Osteoblast (primary cell): Measurements from ENCODE around the gene GPR17. TPM values are rescaled to one million over a fixed set of nuclear protein-coding genes. Genes with fewer than 3 reads are reported as not detected.
A peak's percentile ranks its signal among the peaks of the same experiment; 100 is the strongest.

Experiments used
- DNase-seq: peaks from one replicate; pipeline ENCODE4 v3.0.0; 2011; ENCODE audit warnings: low spot score, mixed read lengths; ENCODE audit not compliant: insufficient read length; ENCODE audit errors: missing footprints
- H2AFZ ChIP-seq: 2 replicates; pipeline ENCODE4 v1.6.0; 2011; ENCODE audit warnings: mild to moderate bottlenecking, low read length
- H3K27ac ChIP-seq: 2 replicates; pipeline ENCODE4 v1.5.1; 2011; ENCODE audit warnings: mild to moderate bottlenecking, low read depth, low read length, moderate library complexity
- H3K27me3 ChIP-seq: 2 replicates; pipeline ENCODE4 v1.6.0; 2012; ENCODE audit warnings: mild to moderate bottlenecking, control low read depth, inconsistent platforms, low read length, moderate library complexity; ENCODE audit not compliant: insufficient read depth
- H3K36me3 ChIP-seq: 2 replicates; pipeline ENCODE4 v1.5.1; 2011; ENCODE audit warnings: mild to moderate bottlenecking, low read length, control low read depth, moderate library complexity; ENCODE audit not compliant: insufficient read depth
- H3K4me1 ChIP-seq: 2 replicates; pipeline ENCODE4 v1.5.1; 2011; ENCODE audit warnings: mild to moderate bottlenecking, low read length, control low read depth, moderate library complexity; ENCODE audit not compliant: insufficient read depth
- H3K4me2 ChIP-seq: 2 replicates; pipeline ENCODE4 v1.6.0; 2011; ENCODE audit warnings: mild to moderate bottlenecking, low read length; ENCODE audit not compliant: insufficient read depth
- H3K4me3 ChIP-seq: fragments of 200-600 bp; sonication (generic); 3 replicates; pipeline ENCODE4 v1.5.1; 2012; ENCODE audit warnings: mild to moderate bottlenecking, low read length, inconsistent platforms; ENCODE audit not compliant: insufficient read depth
- H3K79me2 ChIP-seq: 2 replicates; pipeline ENCODE4 v1.6.0; 2012; ENCODE audit warnings: mild to moderate bottlenecking, low read length, control low read depth, inconsistent platforms; ENCODE audit not compliant: insufficient read depth
- H3K9me3 ChIP-seq: 2 replicates; pipeline ENCODE4 v1.5.1; 2011; ENCODE audit warnings: low read depth, low read length, control low read depth
- H4K20me1 ChIP-seq: 2 replicates; pipeline ENCODE4 v1.6.0; 2012; ENCODE audit warnings: mild to moderate bottlenecking, low read length, control low read depth; ENCODE audit not compliant: insufficient read depth
- CTCF ChIP-seq: IDR thresholded peaks from 2 replicates; pipeline ENCODE4 v1.5.1; 2011; ENCODE audit warnings: mild to moderate bottlenecking, low read depth, low read length, moderate library complexity; ENCODE audit errors: extremely low read depth
- total RNA-seq: library from RNA; depleted of rRNA; stranded (reverse); fragments of >200 nt; gene quantifications from 2 replicates; pipeline ENCODE4 v1.2.3, GENCODE V29; 2012

GPR17 gene
- total RNA-seq, 1 donor, result not detected

- Histone ChIP-seq H2AFZ (no peak overlapping the region), H3K4me2 (peak overlapping the region; percentile 33), H3K4me1 (peaks cover 11% of the 10 kb centered on the region)
Measured at GRCh38 chr2:127637236-127637630, 8.7 kb upstream of the GPR17 start.

GRCh38 chr2:127637725-127638252 is 8.2 kb upstream of the GPR17 start:
- Histone ChIP-seq H4K20me1 (no peaks in the 10 kb centered on the region), H3K4me3 (peak overlapping the region; percentile 22), H3K79me2 (no peaks in the 10 kb centered on the region), H3K4me1 (peaks cover 11% of the 10 kb centered on the region), H2AFZ (peak overlapping the region; percentile 77), H3K4me2 (peak overlapping the region; percentile 33), H3K9me3 (no peaks in the 10 kb centered on the region), H3K36me3 (no peaks in the 10 kb centered on the region), H3K27me3 (no peaks in the 10 kb centered on the region), H3K27ac (peak overlapping the region; percentile 68)
- no peak for TF ChIP-seq CTCF
- peak; percentile 100 for DNase-seq

More at GRCh38 chr2:127637236-127637630, 8.7 kb upstream of the GPR17 start:
- no peak for TF ChIP-seq CTCF
- H3K9me3 ChIP-seq, result no peaks in the 10 kb centered on the region
- peak; percentile 82 for DNase-seq
- no peaks in the 10 kb centered on the region for H3K27me3 ChIP-seq
- H3K4me3 ChIP-seq, result no peak overlapping the region
- no peaks in the 10 kb centered on the region for H4K20me1 ChIP-seq
- no peaks in the 10 kb centered on the region for H3K36me3 ChIP-seq
- H3K27ac ChIP-seq, result peak overlapping the region; percentile 68
- no peaks in the 10 kb centered on the region for H3K79me2 ChIP-seq

GRCh38 chr2:127638361-127639110 is 7.4 kb upstream of the GPR17 start:
- Histone ChIP-seq H3K4me1 (peaks cover 11% of the 10 kb centered on the region), H3K4me2 (no peak overlapping the region), H4K20me1 (no peaks in the 10 kb centered on the region), H3K27me3 (no peaks in the 10 kb centered on the region), H2AFZ (no peak overlapping the region), H3K36me3 (no peaks in the 10 kb centered on the region), H3K27ac (peak overlapping the region; percentile 68), H3K4me3 (no peak overlapping the region), H3K79me2 (no peaks in the 10 kb centered on the region), H3K9me3 (no peaks in the 10 kb centered on the region)
- no peak for TF ChIP-seq CTCF
- no peak for DNase-seq

GRCh38 chr2:127639111-127639474 is 6.9 kb upstream of the GPR17 start:
- no peaks in the 10 kb centered on the region for H3K9me3 ChIP-seq
- H3K27ac ChIP-seq, result no peak overlapping the region
- H3K4me1 ChIP-seq, result peaks cover 11% of the 10 kb centered on the region
- no peaks in the 10 kb centered on the region for H3K36me3 ChIP-seq
- H3K27me3 ChIP-seq, result no peaks in the 10 kb centered on the region
- H3K79me2 ChIP-seq, result no peaks in the 10 kb centered on the region
- DNase-seq, result no peak
- no peak overlapping the region for H3K4me3 ChIP-seq
- H4K20me1 ChIP-seq, result no peaks in the 10 kb centered on the region
- H2AFZ ChIP-seq, result no peak overlapping the region
- no peak overlapping the region for H3K4me2 ChIP-seq
- TF ChIP-seq CTCF, result no peak
